Right atrium auricular region (tissue), 2 donors: Measurements from ENCODE around the gene PHOSPHO2. TPM values are rescaled to one million over a fixed set of nuclear protein-coding genes. Genes with fewer than 3 reads are reported as not detected.
"Not testable (repeated sequence)": the region's sequence is repeated elsewhere in the genome, so short reads cannot be mapped to it uniquely, and the experiment has no call there.

ENCODE experiments used
- DNase-seq: peaks from one replicate; pipeline ENCODE4 v3.0.0-alpha.2; 2019; ENCODE audit warnings: low spot score
- H3K27ac ChIP-seq, 2 donors: fragments of 200-600 bp; sonication (generic); 1 replicate in 1 of 2; 2 replicates in 1 of 2; pipeline ENCODE4 v1.5.1; 2016 to 2019
- H3K27me3 ChIP-seq, 2 donors: fragments of 200-600 bp; sonication (generic); one replicate each; pipeline versions ENCODE4 v1.5.1 to v1.6.0; 2017 to 2019
- H3K36me3 ChIP-seq: fragments of 200-600 bp; sonication (generic); one replicate; pipeline ENCODE4 v1.5.1; 2016
- H3K4me1 ChIP-seq, 2 donors: fragments of 200-600 bp; sonication (generic); one replicate each; pipeline versions ENCODE4 v1.5.1 to v1.6.0; 2017 to 2019
- H3K4me3 ChIP-seq, 2 donors: fragments of 200-600 bp; sonication (generic); 1 replicate in 1 of 2; 2 replicates in 1 of 2; pipeline ENCODE4 v1.5.1; 2017 to 2019; ENCODE audit warnings: mild to moderate bottlenecking in 1 of 2, moderate library complexity in 1 of 2
- H3K9me3 ChIP-seq, 2 donors: fragments of 200-600 bp; sonication (generic); one replicate each; pipeline ENCODE4 v1.5.1; 2019
- CTCF ChIP-seq, 2 donors: fragments of 200-600 bp; sonication (generic); IDR thresholded peaks; one replicate each; pipeline ENCODE4 v1.5.1; 2019; ENCODE audit warnings: antibody characterized with exemption in 2 of 2
- total RNA-seq, 2 donors: library from RNA; depleted of rRNA; stranded (reverse); fragments of >200 nt; gene quantifications; one replicate each; pipeline ENCODE4 v1.1.0, GENCODE V29; 2016

The PHOSPHO2 gene
- total RNA-seq, 2 donors from 2014 or later = 3.4 to 4.8 TPM

GRCh38 chr2:169684135-169684565, 10.1 kb upstream of the PHOSPHO2 start:
- Histone ChIP-seq H3K27me3 (no peaks in the 10 kb centered on the region), H3K4me3 (no peak overlapping the region), H3K27ac (no peak overlapping the region), H3K9me3 (no peaks in the 10 kb centered on the region), H3K4me1 (no peaks in the 10 kb centered on the region), H3K36me3 (no peaks in the 10 kb centered on the region)
- no peak for DNase-seq
- no peak for TF ChIP-seq CTCF (IDR thresholded peaks at IDR 0.05)

- H3K27ac ChIP-seq, H3K36me3 ChIP-seq: not testable (repeated sequence)
Observed at GRCh38 chr2:169684712-169685111, 9.6 kb upstream of the PHOSPHO2 start.

GRCh38 chr2:169686825-169687224, 7.4 kb upstream of the PHOSPHO2 start:
- H3K4me3 ChIP-seq, H3K9me3 ChIP-seq, H3K27me3 ChIP-seq, DNase-seq, H3K36me3 ChIP-seq, H3K4me1 ChIP-seq, H3K27ac ChIP-seq: not testable (repeated sequence)

More at GRCh38 chr2:169684712-169685111, 9.6 kb upstream of the PHOSPHO2 start:
- H3K27me3 ChIP-seq, DNase-seq, H3K9me3 ChIP-seq, H3K4me3 ChIP-seq, H3K4me1 ChIP-seq: not testable (repeated sequence)

- H3K4me1 ChIP-seq, H3K36me3 ChIP-seq, H3K27ac ChIP-seq, H3K27me3 ChIP-seq, H3K9me3 ChIP-seq, H3K4me3 ChIP-seq, DNase-seq: not testable (repeated sequence)
Observed at GRCh38 chr2:169687943-169688342, 6.3 kb upstream of the PHOSPHO2 start.

- Histone ChIP-seq H3K27me3 (no peaks in the 10 kb centered on the region), H3K9me3 (peaks cover 0 to 5% of the 10 kb centered on the region in 2 donors), H3K27ac (no peak overlapping the region), H3K4me3 (no peak overlapping the region), H3K36me3 (no peaks in the 10 kb centered on the region), H3K4me1 (peaks cover 0 to 17% of the 10 kb centered on the region in 2 donors)
- no peak for TF ChIP-seq CTCF (IDR thresholded peaks at IDR 0.05)
- DNase-seq = no peak
Observed at GRCh38 chr2:169690958-169691357, 3.3 kb upstream of the PHOSPHO2 start.

- TF ChIP-seq CTCF (IDR thresholded peaks at IDR 0.05) = no peak
- Histone ChIP-seq H3K4me3 (no peak overlapping the region), H3K36me3 (no peaks in the 10 kb centered on the region), H3K27me3 (no peaks in the 10 kb centered on the region), H3K4me1 (peaks cover 0 to 17% of the 10 kb centered on the region in 2 donors), H3K27ac (no peak overlapping the region), H3K9me3 (peaks cover 0 to 5% of the 10 kb centered on the region in 2 donors)
- DNase-seq = no peak
Observed at GRCh38 chr2:169692718-169693117, 1.6 kb upstream of the PHOSPHO2 start.

GRCh38 chr2:169693360-169693759, 909 bp upstream of the PHOSPHO2 start:
- TF ChIP-seq CTCF (IDR thresholded peaks at IDR 0.05) = peak in 1 of 2 donors; percentile 35
- Histone ChIP-seq H3K4me1 (peaks cover 0 to 17% of the 10 kb centered on the region in 2 donors), H3K9me3 (peaks cover 0 to 5% of the 10 kb centered on the region in 2 donors), H3K27ac (no peak overlapping the region), H3K36me3 (no peaks in the 10 kb centered on the region), H3K4me3 (no peak overlapping the region), H3K27me3 (no peaks in the 10 kb centered on the region)
- no peak for DNase-seq
